SW480 (cell line): Measurements from ENCODE around the gene STXBP1.
A peak's percentile ranks its signal among the peaks of the same experiment; 100 is the strongest.

Experiments used
- DNase-seq: peaks from one replicate; pipeline ENCODE4 v3.0.0-alpha.2; 2016; ENCODE audit warnings: low spot score

STXBP1 gene

GRCh38 chr9:127715470-127716337, 103.6 kb downstream of the STXBP1 start, which contains the start of the genes PTRH1 and TTC16:
TSS of gene PTRH1 (minus strand) at chr9:127715663. CDS start at chr9:127715639, 24 bp downstream.
TSS of gene TTC16 (plus strand) at chr9:127716079. CDS start at chr9:127716146, 67 bp downstream.
- DNase-seq, result peak; percentile 93

GRCh38 chr9:127716412-127716811, 104.3 kb downstream of the STXBP1 start:
- DNase-seq, result no peak

- DNase-seq, result no peak
Observed at GRCh38 chr9:127717766-127718165, 105.7 kb downstream of the STXBP1 start.

DNA sequence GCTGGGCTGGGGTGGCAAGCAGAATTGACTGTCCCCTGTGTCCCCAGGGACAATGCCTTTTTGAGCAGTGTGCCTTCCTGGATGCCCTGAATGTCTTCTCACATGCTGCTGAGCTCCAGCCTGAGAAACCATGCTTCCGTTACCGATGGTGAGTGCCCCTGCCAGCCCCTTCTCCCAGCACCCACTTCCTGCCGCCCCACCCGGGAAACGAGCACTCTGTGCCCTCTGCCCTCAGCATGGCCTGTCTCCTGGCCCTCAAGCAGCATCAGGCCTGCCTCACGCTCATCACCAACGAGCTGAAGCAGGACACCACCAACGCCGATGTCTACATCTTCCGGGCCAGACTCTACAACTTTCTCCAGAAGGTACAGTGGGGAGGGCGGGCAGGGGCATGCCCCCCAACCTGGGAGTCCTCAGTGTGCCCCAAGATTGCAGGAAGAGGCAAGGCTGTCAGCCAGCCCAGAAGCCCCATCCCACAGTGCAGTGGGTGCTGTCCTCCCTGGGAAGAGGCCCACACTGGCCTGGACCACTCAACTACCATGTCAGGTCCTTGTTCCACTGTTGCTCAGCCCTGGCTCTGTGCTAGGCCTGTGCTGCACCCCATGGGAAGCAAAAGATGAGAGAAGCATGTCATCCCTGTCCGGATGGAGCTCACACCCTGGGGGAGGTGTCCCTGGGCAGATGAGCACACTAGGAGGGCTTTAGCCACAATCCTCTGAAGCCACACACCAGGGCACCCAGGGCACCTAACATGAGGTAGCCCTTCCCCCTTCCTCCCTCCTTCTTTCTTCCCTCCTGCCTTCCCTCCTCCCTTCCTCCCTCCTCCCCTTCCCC, 108.2 kb downstream of the STXBP1 start:
- no peak for DNase-seq

DNA sequence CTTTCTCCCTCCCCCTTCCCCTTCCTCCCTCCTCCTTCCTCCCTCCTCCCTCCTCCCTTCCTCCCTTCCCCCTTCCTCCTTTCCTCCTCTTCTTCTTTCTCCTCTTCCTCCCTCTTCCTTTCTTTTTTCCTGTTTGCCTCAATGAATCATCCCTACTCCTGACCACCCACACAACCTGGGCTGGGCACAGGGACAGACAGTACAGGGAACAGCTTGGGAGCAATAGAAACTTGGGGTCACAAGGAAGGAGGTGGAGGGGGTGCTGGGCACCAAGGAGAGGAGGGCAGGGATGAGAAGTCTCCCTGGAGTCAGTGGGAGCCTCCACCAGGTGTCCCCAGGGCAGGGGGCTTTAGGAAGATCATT, 108.8 kb downstream of the STXBP1 start:
- DNase-seq, result no peak

DNA sequence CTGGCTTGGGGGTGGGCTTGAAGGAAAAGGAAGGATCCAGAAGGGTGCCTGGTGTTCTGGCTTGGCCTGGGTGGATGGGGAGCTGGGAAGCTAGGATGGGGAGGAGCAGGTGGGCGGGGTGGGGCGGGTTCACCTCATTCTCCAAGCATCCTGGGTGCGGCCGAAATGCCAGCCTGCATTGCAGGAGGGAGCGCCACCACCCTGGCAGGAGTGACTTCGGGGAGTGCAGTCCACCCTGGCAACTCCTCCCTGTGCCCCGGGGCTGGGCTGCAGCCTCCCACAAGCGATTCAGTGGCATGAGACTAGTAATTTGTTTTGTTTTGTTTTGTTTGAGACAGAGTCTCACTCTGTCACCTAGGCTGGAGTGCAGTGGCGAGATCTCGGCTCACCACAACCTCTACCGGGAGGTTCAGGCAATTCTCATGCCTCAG, 109.3 kb downstream of the STXBP1 start:
- peak; percentile 90 for DNase-seq

DNA sequence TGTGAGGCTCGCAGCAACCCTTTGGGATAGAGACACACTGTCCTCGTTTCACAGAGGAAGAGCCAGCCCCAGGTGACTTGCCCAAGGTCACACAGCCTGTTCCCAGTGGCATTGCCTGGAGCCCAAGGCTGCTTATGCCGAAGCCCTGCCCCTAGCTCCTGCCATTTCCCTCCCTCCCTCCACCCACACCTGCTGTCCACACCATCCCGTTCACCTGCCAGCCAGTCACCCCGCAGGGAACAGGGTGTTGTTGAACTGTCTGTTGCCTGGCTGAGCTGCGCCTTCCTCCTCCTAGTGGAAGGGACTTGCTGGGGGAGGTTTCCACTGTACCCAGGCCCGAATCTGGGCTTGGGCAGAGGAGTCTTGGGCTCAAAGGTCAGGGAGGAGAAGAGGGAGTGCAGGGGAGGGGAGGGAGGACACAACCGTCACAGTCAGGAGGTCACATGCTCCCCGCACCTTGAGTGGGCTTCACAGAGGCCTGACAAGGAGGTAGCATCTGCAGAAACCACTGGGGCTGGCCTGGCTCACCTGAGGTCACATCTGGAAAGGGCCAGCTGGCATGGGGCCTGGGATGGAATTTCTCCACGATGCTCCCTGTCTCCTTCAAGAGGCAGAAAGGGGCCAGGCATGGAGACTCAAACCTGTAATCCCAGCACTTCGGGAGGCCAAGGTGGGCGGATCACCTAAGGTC, 110.1 kb downstream of the STXBP1 start:
- DNase-seq, result no peak

- no peak for DNase-seq
Observed at GRCh38 chr9:127723013-127723412, 110.9 kb downstream of the STXBP1 start.

DNA sequence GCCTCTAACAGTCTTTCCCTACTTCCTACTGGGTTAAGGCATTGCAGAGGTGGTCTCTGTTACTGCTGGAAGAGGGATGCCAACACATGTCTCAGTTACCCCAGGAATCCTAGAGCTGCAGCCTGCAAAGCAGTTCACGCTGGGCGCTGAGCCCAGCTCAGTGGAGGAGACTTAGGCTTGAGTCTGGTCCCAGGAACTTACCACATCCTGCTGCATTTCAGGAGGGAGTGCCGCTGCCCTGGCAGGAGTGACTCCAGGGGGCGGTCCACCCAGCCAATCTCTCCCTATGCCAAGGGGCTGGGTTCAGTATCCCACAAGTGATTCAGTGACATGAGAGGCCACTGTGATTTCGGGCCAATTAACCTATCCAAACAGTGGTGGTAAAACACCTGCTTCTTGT, 111.4 kb downstream of the STXBP1 start:
- DNase-seq, result peak; percentile 49

DNA sequence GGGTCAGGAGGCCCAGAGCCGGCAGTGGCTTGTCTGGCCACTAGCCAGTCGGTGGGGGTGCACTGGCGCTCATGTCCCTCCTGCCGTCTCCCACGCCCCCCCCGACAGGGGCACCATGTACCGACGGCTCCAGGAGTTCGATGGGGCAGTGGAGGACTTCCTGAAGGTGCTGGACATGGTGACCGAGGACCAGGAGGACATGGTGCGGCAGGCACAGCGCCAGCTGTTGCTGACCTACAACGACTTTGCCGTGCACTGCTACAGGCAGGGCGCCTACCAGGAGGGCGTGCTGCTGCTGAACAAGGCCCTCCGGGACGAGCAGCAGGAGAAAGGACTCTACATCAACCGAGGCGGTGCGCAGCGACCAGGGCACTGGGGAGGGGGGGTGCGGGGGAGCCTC, 111.9 kb downstream of the STXBP1 start:
- DNase-seq, result no peak

DNA sequence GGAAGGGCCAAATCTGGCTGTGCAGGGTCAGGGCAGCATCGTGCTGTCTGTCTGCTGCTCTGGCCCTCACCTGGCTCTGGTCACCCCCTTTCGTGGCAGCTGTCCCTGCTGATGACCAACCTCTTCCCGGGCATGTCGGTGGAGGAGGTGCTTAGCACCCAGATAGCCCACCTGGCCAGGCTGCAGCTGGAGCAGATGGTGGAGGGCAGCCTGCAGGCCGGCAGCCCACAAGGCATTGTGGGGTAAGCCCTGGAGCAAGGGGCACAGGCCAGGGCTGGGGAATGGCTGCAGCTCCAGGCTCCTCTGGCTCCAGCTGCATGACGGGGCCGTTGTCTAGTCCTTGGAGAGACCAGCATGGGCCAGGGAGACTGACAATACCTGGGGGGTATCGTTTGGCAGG, 114.8 kb downstream of the STXBP1 start:
- DNase-seq, result no peak

GRCh38 chr9:127728808-127729207, 116.7 kb downstream of the STXBP1 start:
- no peak for DNase-seq

GRCh38 chr9:127729522-127730256, 117.6 kb downstream of the STXBP1 start:
- no peak for DNase-seq

DNA sequence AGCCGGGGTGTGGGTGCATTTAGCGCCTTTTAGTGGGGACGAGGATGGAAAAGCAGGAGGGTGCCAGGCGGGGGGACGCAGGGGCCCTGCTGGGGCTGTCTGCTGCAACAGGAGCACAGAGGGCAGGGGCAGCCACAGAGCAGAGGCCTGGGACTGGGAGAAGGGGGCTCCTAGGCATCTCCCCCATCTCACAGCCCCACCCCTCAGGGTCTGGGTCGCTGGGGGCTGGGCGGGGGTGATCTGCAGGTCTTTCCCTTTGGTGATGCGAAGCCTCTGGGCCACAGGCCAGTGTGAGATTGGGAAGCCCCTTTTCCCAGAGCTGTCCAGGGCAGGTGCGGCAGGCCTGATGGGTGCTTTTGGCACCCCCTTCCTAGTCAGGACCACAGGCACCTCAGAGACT, 118.2 kb downstream of the STXBP1 start:
- DNase-seq, result no peak

DNA sequence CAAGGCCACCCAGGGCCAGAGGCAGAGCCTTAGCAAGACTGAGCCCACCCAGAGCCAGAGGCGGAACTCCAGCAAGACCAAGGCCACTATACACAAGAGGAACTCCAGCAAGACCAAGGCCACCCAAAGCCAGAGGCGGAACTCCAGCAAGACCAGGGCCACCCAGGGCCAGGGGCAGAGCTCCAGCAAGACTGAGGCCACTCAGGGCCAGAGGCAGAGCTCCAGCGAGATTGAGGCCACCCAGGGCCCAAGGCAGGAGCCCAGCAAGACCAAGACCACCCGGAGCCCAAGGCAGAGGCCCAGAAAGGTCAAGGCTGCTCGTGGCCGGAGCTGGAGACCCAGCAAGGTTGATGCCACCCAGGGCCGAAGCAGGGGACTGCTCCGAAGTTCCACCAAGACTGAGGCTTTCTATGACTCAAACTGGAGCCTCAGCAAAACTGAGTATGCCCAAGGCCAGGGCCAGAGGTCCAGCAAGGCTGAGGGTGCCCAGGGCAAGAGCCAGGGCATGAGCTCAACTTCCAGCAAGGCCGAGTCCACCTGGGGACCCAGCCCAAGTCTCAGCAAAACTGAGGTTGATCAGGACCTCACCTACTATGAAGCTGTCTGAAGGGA, 118.8 kb downstream of the STXBP1 start:
- no peak for DNase-seq

- DNase-seq, result no peak
Observed at GRCh38 chr9:127731938-127732337, 119.9 kb downstream of the STXBP1 start.

DNA sequence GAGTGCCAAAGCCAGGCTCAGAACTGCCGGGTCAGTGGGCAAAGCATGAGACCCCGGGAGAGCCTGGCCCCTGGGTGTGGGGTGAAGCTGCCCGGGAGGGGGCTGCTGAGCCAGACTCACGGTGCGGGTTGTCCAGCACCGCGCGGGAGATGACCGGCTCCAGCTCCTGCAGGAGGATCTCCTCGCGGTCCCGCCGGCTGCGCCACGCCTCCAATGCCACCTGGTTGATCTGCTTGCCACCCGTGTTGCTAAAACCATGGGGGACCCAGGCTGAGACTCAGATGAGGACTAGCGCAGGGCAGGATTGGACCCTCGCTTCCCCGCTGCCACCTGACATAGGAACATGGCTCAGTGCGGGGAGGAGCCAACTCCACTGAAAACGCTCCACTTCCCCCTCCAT, 120.4 kb downstream of the STXBP1 start:
- DNase-seq, result no peak

DNA sequence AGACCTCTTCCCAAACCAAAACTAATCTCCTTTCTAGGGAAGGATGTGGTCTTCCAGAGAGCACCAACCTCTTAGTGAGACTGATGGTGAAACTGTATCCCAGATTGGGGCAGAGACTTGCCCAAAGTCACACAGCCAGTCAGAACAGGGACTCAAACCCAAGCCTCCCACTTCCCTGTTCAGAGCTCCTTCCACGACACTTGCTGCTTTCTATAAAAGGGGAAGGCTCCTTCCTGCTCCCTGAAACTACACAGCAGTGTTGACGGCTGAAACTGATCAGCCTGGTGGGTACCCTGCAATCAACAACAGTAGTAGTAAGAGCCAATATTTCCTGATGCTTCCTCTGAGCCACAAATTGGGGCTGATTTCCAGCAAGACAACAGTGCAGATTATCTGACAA, 121.5 kb downstream of the STXBP1 start:
- DNase-seq, result no peak

DNA sequence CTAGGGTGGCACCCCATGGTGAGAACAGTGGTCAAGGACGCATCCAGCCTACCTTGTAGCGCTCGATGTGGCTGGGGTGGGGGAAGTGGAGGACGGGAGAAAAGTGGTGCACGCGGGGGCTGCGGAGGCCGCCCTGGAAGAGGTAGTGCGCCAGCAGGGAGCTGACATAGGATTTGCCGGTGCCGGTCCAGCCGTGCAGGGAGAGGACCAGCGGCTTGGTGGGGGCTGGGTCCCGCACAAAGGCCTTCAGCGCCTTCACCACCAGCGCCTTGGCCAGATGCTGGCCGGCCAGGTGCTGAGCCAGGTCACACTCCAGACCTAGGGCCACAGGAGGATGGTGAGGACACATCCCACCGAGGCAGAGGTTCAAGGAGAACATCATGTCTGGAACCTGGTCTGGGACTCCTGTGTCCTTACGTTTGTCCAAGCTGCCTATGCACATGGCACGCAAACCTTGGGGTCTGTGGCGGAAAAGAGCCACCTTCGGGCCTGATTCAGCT, 122.2 kb downstream of the STXBP1 start:
- no peak for DNase-seq

- DNase-seq, result peak; percentile 96
Observed at GRCh38 chr9:127734747-127735529, 122.9 kb downstream of the STXBP1 start, which contains the start of gene TOR2A. TSS of gene TOR2A (minus strand) at chr9:127735294. CDS start at chr9:127735270, 24 bp downstream.
